GM06990 (cell line): ENCODE data around the gene SEC62.

Experiments
- DNase-seq: peaks from one replicate; pipeline ENCODE4 v3.0.0-alpha.2; 2011; ENCODE audit not compliant: insufficient read length; ENCODE audit errors: extremely low read depth
- H3K27me3 ChIP-seq: replicated peaks from 2 replicates; pipeline ENCODE4 v1.6.0; 2011; ENCODE audit warnings: low read length; ENCODE audit not compliant: control insufficient read depth, insufficient read depth
- H3K36me3 ChIP-seq: 2 replicates; pipeline ENCODE4 v1.5.1; 2011; ENCODE audit warnings: low read length; ENCODE audit not compliant: control insufficient read depth, insufficient read depth
- H3K4me3 ChIP-seq: replicated peaks from 2 replicates; pipeline ENCODE4 v1.5.1; 2011; ENCODE audit warnings: low read depth, mild to moderate bottlenecking, control low read depth, low read length
- TF ChIP-seq, protein P1 (sequence below): IDR thresholded peaks from 2 replicates; pipeline ENCODE4 v1.5.1; 2011; ENCODE audit warnings: low read length, control low read depth, mild to moderate bottlenecking, inconsistent platforms; ENCODE audit not compliant: insufficient read depth, poor library complexity, severe bottlenecking

SEC62 gene

GRCh38 chr3:169969174-169970095 is 2.8 kb downstream of the SEC62 start:
- DNase-seq: no peak
- TF ChIP-seq, protein P1, sequence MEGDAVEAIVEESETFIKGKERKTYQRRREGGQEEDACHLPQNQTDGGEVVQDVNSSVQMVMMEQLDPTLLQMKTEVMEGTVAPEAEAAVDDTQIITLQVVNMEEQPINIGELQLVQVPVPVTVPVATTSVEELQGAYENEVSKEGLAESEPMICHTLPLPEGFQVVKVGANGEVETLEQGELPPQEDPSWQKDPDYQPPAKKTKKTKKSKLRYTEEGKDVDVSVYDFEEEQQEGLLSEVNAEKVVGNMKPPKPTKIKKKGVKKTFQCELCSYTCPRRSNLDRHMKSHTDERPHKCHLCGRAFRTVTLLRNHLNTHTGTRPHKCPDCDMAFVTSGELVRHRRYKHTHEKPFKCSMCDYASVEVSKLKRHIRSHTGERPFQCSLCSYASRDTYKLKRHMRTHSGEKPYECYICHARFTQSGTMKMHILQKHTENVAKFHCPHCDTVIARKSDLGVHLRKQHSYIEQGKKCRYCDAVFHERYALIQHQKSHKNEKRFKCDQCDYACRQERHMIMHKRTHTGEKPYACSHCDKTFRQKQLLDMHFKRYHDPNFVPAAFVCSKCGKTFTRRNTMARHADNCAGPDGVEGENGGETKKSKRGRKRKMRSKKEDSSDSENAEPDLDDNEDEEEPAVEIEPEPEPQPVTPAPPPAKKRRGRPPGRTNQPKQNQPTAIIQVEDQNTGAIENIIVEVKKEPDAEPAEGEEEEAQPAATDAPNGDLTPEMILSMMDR: no peak
- Histone ChIP-seq H3K36me3 (no peaks in the 10 kb centered on the region), H3K27me3 (no peaks in the 10 kb centered on the region), H3K4me3 (peak overlapping the region; percentile 59)

GRCh38 chr3:169970847-169971246 is 4.2 kb downstream of the SEC62 start:
- Histone ChIP-seq H3K4me3 (no peak overlapping the region), H3K36me3 (no peaks in the 10 kb centered on the region; the same call in 1 of the 2 replicates), H3K27me3 (no peaks in the 10 kb centered on the region)
- no peak for DNase-seq
- TF ChIP-seq, protein P1: no peak

GRCh38 chr3:169971522-169971921 is 4.9 kb downstream of the SEC62 start:
- H3K27me3 ChIP-seq: no peaks in the 10 kb centered on the region
- peaks cover 2% of the 10 kb centered on the region; the same call in 1 of the 2 replicates for H3K36me3 ChIP-seq
- DNase-seq: no peak
- no peak overlapping the region for H3K4me3 ChIP-seq
- TF ChIP-seq, protein P1: no peak

DNA sequence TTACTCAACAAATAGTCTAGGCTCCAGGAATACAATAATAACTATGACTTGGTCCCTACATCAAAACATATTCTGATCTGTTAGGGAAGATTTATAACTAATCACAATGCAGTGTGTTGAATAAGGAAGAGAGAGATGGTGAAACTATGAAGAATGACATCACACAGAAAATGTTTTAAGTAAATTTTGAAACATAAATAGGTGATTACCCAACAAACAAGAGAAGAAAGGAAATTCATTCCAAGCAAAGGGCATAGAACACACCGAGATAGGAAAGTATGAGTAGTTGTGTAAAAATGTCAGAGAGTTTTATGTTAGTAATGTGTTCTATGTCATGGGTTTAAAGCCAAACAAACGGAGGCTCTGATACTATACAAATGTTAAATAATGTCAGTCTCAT is 13.4 kb downstream of the SEC62 start:
- peaks cover 12% of the 10 kb centered on the region for H3K36me3 ChIP-seq
- no peak for DNase-seq

GRCh38 chr3:169984292-169984691 is 17.7 kb downstream of the SEC62 start:
- Histone ChIP-seq H3K27me3 (no peaks in the 10 kb centered on the region), H3K36me3 (peaks cover 14% of the 10 kb centered on the region), H3K4me3 (no peak overlapping the region)
- TF ChIP-seq, protein P1: no peak
- no peak for DNase-seq

More for the DNA sequence above, 13.4 kb downstream of the SEC62 start:
- Histone ChIP-seq H3K4me3 (no peak overlapping the region), H3K27me3 (no peaks in the 10 kb centered on the region)
- TF ChIP-seq, protein P1: no peak
